Neural crest cell (in vitro differentiated cells): ENCODE results near the gene ERGIC1. TPM values are rescaled to one million over a fixed set of nuclear protein-coding genes. Genes with fewer than 3 reads are reported as not detected.

ENCODE experiments used
- DNase-seq: peaks from one replicate; pipeline ENCODE4 v3.0.0; 2021; ENCODE audit warnings: low read depth, mixed read lengths, low spot score
- H3K27ac Mint-ChIP-seq: one replicate; pipeline ENCODE4 v1.8.0; 2021; ENCODE audit warnings: mild to moderate bottlenecking, mixed read lengths; ENCODE audit not compliant: unreplicated experiment
- H3K27me3 Mint-ChIP-seq: 2 replicates; pipeline ENCODE4 v1.8.0; 2021; ENCODE audit warnings: low read depth, mild to moderate bottlenecking, mixed read lengths
- H3K36me3 Mint-ChIP-seq: 2 replicates; pipeline ENCODE4 v1.8.0; 2021; ENCODE audit warnings: low read depth, mild to moderate bottlenecking, mixed read lengths
- H3K4me1 Mint-ChIP-seq: 2 replicates; pipeline ENCODE4 v1.8.0; 2021; ENCODE audit warnings: mixed read lengths
- H3K4me3 Mint-ChIP-seq: one replicate; pipeline ENCODE4 v1.8.0; 2021; ENCODE audit warnings: mild to moderate bottlenecking, mixed read lengths
- H3K9me3 Mint-ChIP-seq: 2 replicates; pipeline ENCODE4 v1.8.0; 2021; ENCODE audit warnings: mixed read lengths
- total RNA-seq: library from RNA; stranded (reverse); gene quantifications from 2 replicates; pipeline ENCODE4 v1.2.1, GENCODE V29; 2021
- TF ChIP-seq, protein P1 (sequence below): fragments of 200-600 bp; sonication (generic); conservative IDR thresholded peaks from 2 replicates; pipeline ENCODE4 v1.5.0; 2021; ENCODE audit warnings: antibody characterized with exemption, mild to moderate bottlenecking

ERGIC1 gene
- total RNA-seq, 1 donor from 2014 or later: 108 TPM

DNA sequence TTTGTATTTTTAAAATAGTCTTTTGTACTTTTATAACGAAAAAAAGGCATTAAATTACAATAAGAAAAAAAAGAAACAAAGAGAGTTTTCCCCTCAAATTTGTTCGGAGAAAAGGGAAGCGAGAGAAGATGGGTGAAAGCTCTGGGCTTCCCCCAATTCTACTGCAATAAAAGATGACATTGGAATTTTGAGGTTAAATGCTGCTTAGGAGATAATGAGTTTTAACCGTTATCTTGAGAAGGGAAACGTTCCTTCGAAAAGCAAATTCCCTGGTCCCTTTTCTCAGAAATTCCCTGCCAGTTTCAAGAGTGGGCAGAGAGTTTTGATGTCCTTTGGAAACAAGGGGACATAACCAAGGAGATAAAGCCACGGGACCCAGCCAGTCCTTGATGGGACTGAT, 18.4 kb upstream of the ERGIC1 start:
- TF ChIP-seq, protein P1, sequence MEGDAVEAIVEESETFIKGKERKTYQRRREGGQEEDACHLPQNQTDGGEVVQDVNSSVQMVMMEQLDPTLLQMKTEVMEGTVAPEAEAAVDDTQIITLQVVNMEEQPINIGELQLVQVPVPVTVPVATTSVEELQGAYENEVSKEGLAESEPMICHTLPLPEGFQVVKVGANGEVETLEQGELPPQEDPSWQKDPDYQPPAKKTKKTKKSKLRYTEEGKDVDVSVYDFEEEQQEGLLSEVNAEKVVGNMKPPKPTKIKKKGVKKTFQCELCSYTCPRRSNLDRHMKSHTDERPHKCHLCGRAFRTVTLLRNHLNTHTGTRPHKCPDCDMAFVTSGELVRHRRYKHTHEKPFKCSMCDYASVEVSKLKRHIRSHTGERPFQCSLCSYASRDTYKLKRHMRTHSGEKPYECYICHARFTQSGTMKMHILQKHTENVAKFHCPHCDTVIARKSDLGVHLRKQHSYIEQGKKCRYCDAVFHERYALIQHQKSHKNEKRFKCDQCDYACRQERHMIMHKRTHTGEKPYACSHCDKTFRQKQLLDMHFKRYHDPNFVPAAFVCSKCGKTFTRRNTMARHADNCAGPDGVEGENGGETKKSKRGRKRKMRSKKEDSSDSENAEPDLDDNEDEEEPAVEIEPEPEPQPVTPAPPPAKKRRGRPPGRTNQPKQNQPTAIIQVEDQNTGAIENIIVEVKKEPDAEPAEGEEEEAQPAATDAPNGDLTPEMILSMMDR: no peak
- Mint-ChIP-seq H3K27ac (no peak overlapping the region), H3K36me3 (no peaks in the 10 kb centered on the region), H3K9me3 (no peaks in the 10 kb centered on the region), H3K4me1 (no peaks in the 10 kb centered on the region), H3K4me3 (no peak overlapping the region), H3K27me3 (no peaks in the 10 kb centered on the region)
- no peak for DNase-seq

GRCh38 chr5:172816925-172817562, 17.0 kb upstream of the ERGIC1 start:
- H3K27me3 Mint-ChIP-seq: no peaks in the 10 kb centered on the region
- no peaks in the 10 kb centered on the region for H3K9me3 Mint-ChIP-seq
- no peak overlapping the region for H3K27ac Mint-ChIP-seq
- H3K4me3 Mint-ChIP-seq: no peak overlapping the region
- H3K4me1 Mint-ChIP-seq: no peaks in the 10 kb centered on the region
- TF ChIP-seq, protein P1: no peak
- no peaks in the 10 kb centered on the region for H3K36me3 Mint-ChIP-seq
- DNase-seq: no peak

GRCh38 chr5:172817664-172818063, 16.4 kb upstream of the ERGIC1 start:
- Mint-ChIP-seq H3K36me3 (no peaks in the 10 kb centered on the region), H3K4me3 (no peak overlapping the region), H3K27me3 (no peaks in the 10 kb centered on the region), H3K4me1 (no peaks in the 10 kb centered on the region), H3K9me3 (no peaks in the 10 kb centered on the region), H3K27ac (no peak overlapping the region)
- TF ChIP-seq, protein P1: no peak
- DNase-seq: no peak

GRCh38 chr5:172818081-172818480, 16.0 kb upstream of the ERGIC1 start:
- Mint-ChIP-seq H3K9me3 (no peaks in the 10 kb centered on the region), H3K27ac (no peak overlapping the region), H3K4me1 (no peaks in the 10 kb centered on the region), H3K4me3 (no peak overlapping the region), H3K36me3 (no peaks in the 10 kb centered on the region), H3K27me3 (no peaks in the 10 kb centered on the region)
- TF ChIP-seq, protein P1: no peak
- no peak for DNase-seq

DNA sequence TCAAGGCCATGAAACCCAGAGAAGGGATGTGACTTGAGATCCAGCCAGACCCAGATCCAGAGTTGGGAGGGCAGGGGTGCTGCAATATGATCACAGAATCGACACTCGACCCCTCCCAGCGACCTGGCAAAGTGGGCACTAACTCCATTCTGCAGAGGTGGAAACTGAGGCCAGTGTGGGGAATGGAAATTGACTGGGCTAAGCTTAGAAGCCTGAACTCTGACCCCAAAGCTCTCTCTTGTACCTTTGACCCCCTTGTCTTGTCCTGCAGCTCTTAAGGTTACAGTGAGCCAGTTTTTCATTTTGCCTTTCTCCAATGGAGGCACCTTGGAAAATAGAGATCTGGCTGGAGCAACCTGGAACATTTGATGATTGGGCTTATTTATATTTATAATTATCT, 14.5 kb upstream of the ERGIC1 start:
- Mint-ChIP-seq H3K4me1 (no peaks in the 10 kb centered on the region), H3K27ac (no peak overlapping the region), H3K27me3 (no peaks in the 10 kb centered on the region)

More for the DNA sequence above, 14.5 kb upstream of the ERGIC1 start:
- TF ChIP-seq, protein P1: no peak
- no peak for DNase-seq
- Mint-ChIP-seq H3K36me3 (no peaks in the 10 kb centered on the region), H3K4me3 (no peak overlapping the region), H3K9me3 (no peaks in the 10 kb centered on the region)
